Dedifferentiated amniotic fluid mesenchymal stem cell (primary cell): ENCODE measurements around the gene TAT.
A peak's percentile ranks its signal among the peaks of the same experiment; 100 is the strongest.
"Not testable (repeated sequence)": the region's sequence is repeated elsewhere in the genome, so short reads cannot be mapped to it uniquely, and the experiment has no call there.

Experiments used
- DNase-seq: peaks from one replicate; pipeline ENCODE4 v3.0.0-alpha.2; 2016; ENCODE audit errors: extremely low spot score

TAT gene

GRCh38 chr16:71576971-71577370 is at the start of gene TAT:
TSS of gene TAT (minus strand) at chr16:71577092. CDS start at chr16:71576415, 677 bp downstream.
- no peak for DNase-seq

DNA sequence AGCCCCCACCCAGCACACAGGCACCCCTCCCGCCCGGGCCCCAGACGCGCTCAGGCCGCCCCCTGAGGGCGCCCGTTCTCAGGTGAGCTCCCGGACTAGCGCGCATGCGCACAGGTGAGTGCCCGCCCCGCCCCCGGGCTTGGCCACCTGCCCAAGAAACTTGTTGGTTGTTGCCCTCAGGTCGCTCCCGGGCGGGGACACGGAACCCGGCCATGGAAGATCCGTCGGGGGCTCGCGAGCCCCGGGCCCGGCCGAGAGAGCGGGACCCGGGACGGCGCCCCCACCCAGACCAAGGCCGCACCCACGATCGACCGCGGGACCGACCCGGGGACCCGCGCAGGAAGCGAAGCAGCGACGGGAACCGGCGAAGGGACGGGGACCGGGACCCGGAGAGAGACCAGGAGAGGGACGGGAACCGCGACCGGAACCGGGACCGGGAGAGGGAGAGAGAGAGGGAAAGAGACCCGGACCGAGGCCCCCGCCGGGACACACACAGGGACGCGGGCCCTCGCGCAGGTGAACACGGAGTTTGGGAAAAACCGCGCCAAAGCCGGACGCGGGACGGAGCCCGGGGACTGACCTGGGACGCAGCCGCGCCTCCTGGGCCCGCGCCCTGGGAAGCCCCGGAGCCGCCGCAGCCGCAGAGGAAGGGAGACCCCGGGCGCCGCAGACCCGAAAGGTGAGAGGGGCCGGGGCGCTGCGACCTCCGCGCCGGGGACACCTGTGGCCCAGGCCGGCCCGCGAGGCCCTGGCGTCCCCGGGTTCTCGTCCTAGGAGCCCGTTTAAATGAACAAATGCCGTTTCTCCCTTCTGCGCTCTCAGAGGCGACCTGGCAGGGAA is 49.3 kb upstream of the TAT start, which contains the start of gene MARVELD3:
MARVELD3 (plus strand) TSS at position 167 of the 840 bp plus-strand sequence; CDS start at position 213, 46 bp downstream.
- no peak for DNase-seq

- DNase-seq = no peak
Observed at GRCh38 chr16:71625113-71625850, 48.4 kb upstream of the TAT start.

- no peak for DNase-seq
Observed at GRCh38 chr16:71623597-71623996, 46.7 kb upstream of the TAT start.

- DNase-seq = no peak
Observed at GRCh38 chr16:71622088-71622487, 45.2 kb upstream of the TAT start.

DNA sequence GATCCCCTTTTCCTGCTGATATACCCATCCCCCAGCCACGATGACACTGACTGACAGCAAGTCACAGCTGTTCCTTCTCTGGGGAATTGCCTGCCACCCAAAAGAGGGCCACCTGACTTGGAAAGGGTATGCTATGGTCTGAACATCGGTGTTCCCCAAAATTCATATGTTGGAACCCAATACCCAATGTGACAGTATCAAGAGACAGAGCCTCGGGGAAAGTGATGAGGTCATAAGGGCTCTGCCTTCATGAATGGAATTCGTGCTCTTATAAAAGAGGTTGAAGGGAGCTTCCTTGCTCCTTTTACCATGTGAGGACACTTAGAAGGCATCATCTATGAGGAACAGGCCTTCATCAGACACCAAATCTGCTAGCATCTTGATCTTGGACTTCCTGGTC is 41.5 kb upstream of the TAT start:
- DNase-seq = no peak

DNA sequence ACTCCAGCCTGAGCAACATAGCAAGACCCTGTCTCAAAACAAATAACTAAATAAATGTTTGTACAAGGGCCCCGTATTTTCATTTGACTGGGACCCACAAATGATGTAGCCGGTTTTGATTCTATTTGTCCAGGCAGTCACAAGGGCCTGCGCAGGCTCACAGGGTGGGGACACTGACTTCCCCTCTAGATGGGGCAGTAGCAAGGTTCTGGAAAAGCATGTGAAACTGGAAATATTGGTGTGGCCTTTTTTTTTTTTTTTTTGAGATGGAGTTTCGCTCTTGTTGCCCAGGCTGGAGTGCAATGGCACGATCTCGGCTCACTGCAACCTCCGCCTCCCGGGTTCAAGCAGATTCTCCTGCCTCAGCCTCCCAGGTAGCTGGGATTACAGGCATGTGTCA is 38.1 kb upstream of the TAT start:
- not testable (repeated sequence) for DNase-seq

DNA sequence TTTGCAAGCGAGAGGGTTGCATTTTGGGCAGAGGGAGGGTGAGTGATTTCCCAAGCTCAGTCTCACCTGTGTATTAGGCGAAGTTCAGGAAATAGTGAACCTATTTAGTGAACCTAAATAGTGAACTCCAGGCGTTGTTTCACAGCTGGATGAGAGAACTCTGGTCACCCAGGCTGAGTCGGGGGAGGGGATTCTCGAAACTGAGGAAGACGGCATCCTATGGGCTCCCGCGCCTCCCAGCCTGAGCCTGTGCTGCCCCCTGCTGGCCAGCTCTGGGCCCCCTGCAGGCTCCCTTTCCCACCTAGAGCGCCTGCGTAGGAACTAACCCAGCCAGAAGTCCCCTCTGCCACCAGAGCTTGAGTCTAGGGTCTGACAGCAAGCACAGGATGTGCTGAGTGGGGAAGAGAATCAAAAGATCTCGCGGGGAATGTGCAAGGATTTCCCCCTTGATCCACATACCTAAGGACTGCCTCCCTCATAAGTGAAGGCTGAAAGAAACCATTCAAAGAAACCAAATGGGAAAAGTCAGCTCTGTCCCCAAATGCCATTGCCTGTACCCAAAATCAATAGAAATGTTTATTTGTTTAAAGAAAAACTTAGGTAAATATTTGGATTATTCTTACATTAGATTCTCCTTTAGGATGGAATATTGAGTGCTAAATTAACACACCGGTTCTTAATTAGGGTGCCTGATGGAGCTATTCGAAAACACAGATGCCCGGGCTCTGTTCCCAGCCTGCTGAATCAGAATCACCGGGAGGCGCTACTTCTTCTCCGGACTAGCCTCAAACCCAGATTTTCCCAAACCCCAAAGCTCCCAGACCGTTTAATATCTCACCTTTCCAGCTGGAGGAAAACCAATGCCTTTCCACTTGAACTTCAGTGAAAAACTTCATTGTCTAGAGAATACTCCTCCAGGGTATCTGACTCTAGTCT is 34.3 kb upstream of the TAT start:
- DNase-seq = peak; percentile 37

DNA sequence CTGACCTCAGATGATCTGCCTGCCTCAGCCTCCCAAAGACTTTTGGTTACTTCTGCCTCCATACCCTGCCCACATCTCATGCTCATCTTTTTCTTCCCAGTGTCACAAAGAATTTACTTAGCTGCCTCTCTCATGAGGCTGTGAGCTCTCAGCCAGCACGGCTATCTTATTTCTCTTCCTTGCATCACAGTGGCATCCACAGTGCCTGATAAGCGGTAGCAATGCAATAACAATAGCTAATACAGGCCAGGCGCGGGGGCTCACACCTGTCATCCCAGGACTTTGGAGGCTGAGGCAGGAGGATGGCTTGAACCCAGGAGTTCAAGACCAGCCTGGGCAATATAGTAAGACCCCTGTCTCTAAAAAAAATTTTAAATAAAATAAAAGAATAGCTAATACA is 33.6 kb upstream of the TAT start:
- DNase-seq = no peak

DNA sequence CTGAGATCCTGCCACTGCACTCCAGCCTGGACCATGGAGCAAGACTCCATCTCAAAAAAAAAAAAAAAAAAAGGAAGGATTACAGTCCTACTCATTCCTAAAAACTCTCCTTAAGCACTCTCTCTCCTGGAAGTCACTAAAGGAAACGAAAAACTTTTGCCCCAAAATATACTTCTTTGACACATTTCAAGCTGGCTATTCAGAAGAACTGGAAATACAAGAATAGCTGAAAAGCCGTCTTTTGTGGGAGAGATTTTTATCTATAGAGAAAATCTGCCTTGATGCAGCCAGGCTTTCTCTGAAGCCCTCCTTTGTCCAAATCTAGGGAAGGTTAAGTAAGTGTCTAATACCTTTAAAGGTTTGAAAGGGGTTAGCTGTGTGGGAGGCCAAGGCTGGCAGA is 32.2 kb upstream of the TAT start:
- no peak for DNase-seq

DNA sequence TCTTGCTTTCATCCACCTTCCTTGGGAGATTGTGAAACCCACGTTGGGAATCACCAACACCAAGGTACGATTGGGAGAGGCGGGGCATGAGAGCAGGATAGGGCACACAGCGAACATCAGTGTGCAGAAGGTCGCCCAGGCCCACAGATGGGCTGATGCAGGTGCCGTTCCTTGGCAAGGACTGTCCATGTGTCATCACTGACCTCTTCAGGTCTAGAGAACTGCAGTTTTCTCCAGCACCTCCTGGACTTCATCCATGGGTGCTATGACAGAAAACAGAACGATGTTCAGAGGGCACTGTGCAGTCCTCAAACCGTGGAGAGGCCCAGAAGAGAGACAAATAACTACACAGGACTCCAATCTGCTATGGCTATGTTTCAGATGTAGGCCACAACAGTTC is 23.9 kb upstream of the TAT start:
- DNase-seq = no peak

GRCh38 chr16:71598426-71598825 is 21.5 kb upstream of the TAT start:
- DNase-seq = not testable (repeated sequence)

GRCh38 chr16:71595340-71595826 is 18.5 kb upstream of the TAT start:
- DNase-seq = not testable (repeated sequence)

- DNase-seq = no peak
Observed at GRCh38 chr16:71594000-71594646, 17.2 kb upstream of the TAT start.

DNA sequence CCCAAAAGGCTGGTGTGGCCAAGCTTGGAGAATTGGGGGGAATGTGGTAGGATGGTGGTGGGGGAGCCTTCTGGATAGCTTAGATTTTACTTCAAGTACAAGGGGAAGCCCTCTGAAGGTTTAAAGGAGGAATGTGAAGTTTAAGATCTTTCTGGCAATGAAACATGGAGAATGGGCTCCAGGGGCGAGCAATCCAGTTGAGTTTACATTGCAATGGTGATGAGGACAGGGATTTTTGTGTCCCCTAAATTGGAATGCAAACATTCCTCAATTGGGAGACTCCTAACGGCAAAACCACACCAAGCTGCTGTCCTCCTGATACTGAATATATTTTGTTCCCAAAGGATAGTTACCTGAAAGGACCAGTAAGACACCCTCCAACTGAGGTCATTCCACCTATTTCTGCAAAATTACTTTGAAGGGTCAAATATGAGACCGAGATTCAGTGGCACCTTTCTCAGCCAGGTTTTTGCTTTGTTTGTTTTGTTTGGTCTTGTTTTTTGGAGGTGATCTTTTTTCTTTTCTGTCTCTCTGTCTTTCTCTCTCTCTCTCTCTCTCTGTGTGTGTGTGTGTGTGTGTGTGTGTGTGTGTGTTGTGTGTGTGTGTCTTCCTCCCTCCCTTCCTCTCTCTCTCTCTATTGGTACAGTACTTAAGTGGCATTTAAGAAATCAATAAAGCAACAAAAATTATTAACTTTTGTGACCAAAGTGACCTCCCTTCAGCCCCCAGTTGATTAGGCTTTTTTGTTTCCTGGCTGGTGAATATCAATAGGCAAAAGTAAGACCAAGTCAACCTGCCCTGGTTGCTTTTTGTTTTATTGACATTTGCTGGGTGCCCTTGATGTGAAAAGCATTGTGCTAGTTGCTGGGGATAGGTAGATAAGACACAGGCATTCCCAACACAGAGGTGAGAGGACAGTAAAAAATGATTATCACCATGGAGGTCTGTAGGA is 16.4 kb upstream of the TAT start:
- DNase-seq = no peak

- no peak for DNase-seq
Observed at GRCh38 chr16:71591917-71592316, 15.0 kb upstream of the TAT start.

DNA sequence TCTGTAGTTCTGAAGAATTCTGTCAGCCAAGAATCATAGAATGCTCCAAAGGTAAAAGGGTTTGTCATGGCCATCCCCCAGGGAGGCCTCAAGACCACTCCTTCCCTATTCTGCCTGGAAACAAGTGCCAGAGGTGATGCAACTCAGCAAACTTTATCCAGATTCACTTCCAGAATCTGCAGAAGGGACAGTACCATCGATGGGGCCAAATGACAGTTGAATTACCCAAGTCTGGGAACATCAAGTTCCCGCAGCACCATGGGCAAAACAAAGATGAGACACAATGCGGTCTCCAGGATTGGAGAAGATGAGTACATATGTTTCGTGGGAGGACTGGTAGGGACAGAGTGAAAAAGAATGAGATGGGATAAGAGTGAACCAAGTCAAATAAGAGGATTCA is 13.7 kb upstream of the TAT start:
- no peak for DNase-seq

DNA sequence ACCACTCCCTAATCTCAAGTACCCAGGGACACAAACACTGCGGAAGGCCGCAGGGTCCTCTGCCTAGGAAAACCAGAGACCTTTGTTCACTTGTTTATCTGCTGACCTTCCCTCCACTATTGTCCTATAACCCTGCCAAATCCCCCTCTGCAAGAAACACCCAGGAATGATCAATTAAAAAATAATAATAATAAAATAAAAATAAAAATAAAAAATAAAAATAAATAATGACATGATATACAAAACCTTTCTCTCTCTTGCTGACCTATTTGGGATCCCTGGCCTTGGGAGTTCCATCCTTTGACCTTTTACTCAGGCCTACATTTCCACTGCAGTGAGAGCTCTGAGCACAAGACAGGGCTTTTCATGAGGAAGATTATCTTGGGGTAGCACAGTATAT is 13.2 kb upstream of the TAT start:
- not testable (repeated sequence) for DNase-seq

DNA sequence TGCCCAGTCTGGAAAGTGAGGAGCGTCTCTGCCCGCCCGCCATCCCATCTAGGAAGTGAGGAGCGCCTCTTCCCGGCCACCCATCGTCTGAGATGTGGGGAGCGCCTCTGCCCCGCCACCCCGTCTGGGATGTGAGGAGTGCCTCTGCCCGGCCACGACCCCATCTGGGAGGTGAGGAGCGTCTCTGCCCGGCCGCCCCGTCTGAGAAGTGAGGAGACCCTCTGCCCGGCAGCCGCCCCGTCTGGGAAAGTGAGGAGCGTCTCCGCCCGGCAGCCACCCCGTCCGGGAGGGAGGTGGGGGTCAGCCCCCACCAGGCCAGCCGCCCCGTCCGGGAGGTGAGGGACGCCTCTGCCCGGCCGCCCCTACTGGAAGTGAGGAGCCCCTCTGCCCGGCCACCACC is 12.4 kb upstream of the TAT start:
- not testable (repeated sequence) for DNase-seq

GRCh38 chr16:71585318-71585703 is 8.4 kb upstream of the TAT start:
- DNase-seq = no peak
